Measurements from ENCODE around the gene RGL1.

RGL1 gene

GRCh38 chr1:183918589-183918988 lies 113.7 kb downstream of the RGL1 start:
- peak; percentile 4 for DNase-seq (ENCODE audit: low spot score)

DNA sequence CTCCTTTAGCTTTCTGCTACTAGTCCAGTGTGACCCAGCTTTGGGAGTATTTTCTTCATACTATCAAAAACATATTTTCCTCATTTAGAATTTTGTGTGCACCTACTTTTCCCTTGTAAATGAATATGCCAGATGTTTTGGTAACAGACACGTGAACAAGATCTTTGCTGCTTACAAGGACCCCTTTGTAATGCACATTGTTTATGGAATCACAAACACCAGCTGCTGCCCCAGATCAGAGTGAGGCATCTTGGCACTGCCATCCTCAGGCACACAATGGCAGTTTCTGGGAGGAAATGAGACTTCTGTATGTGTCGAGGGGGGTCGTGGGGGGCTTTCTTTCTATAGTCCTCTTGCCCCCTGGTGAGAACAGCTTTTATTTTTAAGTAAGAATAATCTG lies 115.7 kb downstream of the RGL1 start:
- DNase-seq (ENCODE audit: low spot score) = no peak

DNA sequence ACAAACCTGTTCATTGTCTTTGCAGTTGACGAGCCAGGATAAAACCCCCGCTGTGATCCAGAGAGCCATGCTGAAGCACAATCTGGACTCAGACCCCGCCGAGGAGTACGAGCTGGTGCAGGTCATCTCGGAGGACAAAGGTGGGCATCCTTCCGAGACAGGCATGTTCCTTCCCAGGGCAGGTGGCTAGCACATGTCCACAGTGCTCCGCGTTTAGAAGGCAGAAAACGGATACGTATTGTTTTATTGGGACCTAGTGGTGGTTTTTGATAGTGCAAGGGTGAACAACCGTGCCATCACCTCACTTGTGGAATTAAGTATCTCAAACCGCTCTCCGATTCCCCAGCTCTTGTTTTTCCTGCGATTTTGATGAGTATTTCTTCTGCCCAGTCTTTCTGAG lies 117.3 kb downstream of the RGL1 start:
- DNase-seq (ENCODE audit: low spot score) = no peak

DNA sequence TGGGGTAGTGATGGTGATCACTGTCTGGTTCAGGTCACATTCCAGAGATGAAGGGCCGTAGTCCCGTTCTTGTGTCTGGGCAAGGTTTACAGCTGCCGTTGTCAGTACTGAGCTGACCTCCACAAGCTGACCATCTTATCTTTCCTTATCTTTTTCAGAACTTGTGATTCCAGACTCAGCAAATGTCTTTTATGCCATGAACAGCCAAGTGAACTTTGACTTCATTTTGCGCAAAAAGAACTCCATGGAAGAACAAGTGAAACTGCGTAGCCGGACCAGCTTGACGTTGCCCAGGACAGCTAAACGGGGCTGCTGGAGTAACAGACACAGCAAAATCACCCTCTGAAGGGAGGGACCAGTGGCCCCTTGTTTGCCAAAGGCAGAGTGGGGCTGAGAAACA lies 121.0 kb downstream of the RGL1 start:
- no peak for DNase-seq (ENCODE audit: low spot score)

GRCh38 chr1:183926983-183927382 lies 122.1 kb downstream of the RGL1 start:
- peak; percentile 6 for DNase-seq (ENCODE audit: low spot score)

DNA sequence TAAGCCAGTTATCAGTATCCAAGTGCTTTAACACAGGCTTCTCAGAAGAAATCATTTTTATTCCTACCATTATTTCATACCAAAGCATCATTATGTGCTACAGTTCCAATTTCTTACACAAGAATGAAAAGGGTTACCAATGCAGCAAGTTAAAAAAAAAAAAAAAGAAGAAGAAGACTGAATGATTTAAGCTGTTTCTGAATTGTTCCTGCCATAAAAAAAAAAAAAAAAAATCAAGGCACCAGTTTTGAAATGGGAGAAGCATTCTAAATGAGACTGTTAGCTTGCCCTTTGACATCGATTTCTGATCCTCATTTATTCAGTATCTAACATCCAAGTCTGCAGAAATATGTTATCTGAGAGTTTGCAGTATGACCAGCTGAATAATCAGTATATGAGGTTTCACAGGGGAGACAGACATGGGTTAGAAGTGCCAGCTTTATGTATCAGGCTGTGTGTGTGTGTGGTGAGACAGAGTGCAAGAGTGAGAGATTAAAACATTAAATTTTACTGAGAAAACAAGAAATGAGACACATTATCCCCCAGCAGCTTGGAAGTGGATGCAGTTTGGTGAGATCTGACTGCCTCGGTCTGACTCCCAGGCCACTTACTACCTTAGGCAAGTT lies 126.8 kb downstream of the RGL1 start:
- DNase-seq (ENCODE audit: low spot score) = no peak

DNA sequence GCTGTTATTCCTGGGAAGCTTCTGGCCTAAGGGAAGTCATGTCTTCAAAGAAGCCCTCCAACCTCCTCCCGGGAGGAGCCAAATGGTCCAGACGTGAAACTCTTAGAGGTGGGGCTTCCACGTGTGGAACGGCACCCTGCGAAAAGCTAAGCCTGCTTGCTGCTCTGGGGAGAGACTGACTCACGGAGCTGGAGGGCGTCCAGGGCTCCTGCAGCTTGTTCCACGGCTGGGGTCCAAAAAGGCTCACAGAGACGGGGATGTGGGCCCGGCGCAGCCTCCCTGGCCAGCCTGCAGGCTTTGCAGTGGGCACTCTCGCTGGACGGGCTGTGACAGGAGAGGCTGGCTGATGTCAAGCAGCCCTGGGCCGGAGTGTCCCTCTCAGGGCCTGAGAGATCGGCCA lies 127.5 kb downstream of the RGL1 start:
- DNase-seq (ENCODE audit: low spot score) = peak; percentile 17

DNA sequence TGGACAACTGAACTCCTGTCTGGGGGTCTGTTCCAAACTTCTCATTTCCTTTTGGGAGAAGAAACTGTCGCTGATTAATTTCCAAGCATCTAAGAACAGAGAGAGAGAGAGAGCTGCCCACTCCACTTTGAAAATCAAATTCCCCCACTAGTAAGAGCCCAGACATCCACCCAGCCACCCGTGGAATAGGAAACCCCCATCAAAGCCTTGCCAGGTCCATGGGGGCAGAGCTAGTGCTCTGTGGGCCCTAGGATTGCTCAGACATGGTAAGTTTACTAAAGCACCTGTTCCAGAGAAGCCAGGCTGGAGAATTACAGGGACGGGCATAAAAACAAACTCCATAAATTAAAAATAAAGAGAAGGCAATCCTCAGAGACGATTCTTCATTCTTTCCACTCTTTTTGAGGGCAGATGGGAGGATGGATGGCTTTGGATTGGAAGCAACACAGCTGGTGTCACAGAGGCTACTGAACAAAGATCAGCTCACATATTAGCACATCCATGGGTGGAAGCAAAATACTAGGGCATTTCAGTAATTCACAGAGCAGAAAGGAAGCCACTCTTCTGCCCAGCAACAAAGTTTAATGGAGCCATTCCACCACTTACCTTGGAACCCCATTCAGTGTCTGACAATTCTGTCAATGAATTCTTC lies 128.7 kb downstream of the RGL1 start:
- DNase-seq (ENCODE audit: low spot score) = no peak

- DNase-seq (ENCODE audit: low spot score) = no peak
These were observed 129.4 kb downstream of the RGL1 start for GRCh38 chr1:183934314-183934713.

GRCh38 chr1:183936009-183936408 lies 131.1 kb downstream of the RGL1 start:
- DNase-seq (ENCODE audit: low spot score) = no peak

DNA sequence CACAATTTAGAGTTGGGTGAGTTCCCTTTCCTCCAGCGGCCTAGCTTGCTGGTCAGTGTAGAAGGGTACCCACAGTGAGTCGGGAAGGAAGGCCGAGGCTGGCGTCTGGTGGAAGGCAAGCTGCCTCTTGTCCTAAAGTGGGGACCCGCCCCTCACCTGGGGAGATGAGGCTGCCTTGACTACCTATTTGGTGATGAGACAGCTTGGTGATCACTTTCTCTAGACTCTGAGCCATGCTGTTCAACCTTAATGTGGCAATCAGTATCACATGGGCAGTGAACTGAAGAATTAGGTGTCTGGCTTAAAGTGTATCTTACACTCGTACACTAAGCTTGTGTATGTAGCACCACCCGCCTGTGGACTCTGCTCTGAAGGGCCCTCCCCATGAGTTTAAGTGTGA lies 131.9 kb downstream of the RGL1 start:
- DNase-seq (ENCODE audit: low spot score) = no peak

DNA sequence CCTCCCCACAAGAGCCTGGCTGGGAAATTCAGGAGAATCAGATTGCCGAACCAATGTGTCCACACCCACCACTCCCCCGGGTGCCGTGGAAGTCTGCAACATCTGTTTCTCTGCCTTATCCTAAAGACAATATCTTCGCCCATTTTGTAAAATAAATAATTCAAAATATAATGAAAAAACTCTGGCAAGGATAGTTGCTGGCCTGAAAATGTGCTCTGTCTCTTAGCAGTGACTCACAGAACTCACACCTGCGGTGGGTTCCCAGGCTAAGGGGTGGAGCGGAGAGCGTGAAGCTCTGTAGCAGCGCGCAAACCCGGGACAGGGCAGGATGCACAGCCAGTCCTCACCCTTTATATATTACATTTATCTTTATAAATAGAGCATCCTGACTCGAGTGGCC lies 132.7 kb downstream of the RGL1 start:
- DNase-seq (ENCODE audit: low spot score) = no peak

DNA sequence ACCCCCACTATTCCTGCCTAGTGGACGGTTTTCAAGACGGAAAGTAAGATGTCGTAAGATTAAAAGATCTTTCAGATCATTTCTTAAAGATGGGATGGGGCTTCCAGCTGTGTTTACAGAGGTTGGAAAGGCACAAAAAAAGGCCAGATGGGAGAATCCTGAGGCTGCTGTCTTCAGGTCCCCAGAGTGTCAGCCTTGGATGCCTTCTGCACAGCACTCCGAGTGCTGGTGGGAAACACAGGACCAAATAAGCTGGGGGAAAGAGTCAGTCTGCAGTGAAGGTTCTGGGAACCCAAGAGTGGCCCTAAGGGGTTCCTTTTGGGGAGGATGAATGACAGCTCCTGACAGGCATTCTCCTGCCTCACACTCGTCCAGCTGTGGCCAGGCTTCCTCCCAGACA lies 136.1 kb downstream of the RGL1 start:
- no peak for DNase-seq (ENCODE audit: low spot score)

DNA sequence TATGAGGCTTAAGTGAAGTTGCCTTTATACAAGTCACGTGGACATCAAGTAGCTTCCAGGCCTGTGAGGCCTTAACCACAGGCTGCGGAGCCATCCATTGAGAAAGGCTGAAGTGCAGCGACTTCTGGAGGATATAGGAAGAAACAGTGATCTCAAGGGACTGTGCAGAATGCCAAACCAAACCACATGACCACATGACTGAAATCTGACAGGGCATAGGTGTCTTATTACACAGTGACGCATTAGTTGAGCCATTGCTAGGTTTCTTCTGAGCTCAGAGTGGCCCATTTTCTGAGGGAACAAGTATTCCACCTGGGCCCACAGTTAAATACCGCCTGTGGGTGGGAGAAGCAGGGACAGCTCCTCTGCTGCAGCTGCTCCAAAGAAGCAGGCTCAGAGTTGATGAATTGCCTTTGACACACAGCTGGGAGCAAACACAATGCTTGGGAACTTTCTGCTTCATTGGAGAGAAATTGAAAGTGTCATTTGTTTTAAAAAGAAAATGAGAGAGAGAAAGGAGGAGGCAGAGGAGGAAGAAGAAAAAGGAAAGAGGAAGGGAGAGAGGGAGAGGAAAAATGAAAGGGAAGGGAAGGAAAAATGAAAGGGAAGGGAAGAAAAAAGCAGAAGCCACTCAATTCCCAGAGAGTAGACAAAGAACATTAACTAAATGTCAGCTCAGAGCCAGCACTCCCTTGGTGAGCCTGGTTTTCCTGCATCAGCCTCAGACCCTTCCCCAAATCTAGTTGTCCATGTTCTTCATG lies 138.2 kb downstream of the RGL1 start:
- peak; percentile 78 for DNase-seq (ENCODE audit: low spot score)

DNA sequence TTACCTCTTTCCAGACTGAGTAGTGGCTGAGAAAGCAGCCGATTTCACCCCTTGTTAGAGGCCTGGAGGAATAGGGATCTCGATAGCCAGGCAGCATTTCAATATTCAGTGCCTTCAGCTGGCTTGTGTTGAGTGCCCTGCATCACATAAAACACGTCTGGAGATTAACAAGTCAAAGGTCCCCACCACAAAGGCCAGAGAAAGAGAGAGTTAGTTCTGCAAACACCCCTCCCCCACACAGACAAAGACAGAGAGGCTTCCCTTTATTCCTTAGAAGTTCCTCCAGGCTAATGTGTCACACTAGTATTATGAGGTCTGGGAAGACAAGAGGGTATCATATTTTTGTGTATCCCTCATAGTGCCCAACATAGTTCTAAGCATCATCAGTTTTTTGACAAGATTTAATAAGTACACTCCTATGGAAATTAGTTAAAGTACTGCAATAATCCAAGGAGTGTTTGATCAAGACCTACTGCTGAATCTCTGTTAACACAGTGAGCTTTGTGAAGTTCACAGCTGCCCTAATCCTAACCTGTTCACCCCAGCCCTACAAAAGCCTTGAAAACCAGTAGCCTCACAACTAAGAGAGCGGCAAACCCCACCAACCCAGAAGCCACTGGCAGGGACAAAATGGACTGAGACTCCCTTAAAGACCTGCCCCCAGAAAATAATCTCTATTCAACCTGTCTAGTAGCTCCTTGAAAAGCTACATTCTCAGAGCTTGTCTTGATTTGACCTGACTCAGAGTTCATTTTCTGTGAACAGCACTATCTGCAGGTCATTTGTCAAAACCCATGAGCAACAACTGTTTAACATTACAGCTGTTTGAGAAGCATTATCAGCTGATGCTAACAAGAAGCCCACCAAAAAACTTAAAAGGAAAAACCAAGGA lies 140.8 kb downstream of the RGL1 start:
- DNase-seq (ENCODE audit: low spot score) = no peak

GRCh38 chr1:183946320-183946613 lies 141.3 kb downstream of the RGL1 start:
- no peak for DNase-seq (ENCODE audit: low spot score)

- no peak for DNase-seq (ENCODE audit: low spot score)
These were observed 143.1 kb downstream of the RGL1 start for GRCh38 chr1:183947988-183948387.

GRCh38 chr1:183952101-183952500 lies 147.2 kb downstream of the RGL1 start:
- no peak for DNase-seq (ENCODE audit: low spot score)

DNA sequence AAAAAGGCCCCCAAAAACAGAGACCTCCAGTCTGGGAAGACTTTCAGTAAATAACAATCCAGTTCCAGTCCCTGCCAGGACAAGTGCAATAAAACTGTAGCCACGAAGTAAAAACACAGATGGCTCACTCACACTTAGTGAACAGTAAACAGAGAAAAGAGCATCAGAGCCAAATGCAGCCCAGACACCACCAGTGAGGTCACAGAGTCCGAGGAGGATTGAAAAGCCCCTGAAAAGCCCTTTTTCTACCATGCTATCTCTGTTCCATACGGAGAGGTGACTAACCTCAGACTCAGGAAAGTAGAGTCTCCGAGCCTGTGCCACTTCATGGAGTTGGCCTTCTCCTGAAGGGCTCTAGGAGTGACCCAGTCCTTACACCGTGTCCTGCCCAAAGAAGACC lies 148.1 kb downstream of the RGL1 start:
- DNase-seq (ENCODE audit: low spot score) = no peak

GRCh38 chr1:183954496-183954895 lies 149.6 kb downstream of the RGL1 start:
- no peak for DNase-seq (ENCODE audit: low spot score)

- DNase-seq (ENCODE audit: low spot score) = peak; percentile 84
These were observed 151.8 kb downstream of the RGL1 start for GRCh38 chr1:183956559-183957188.

DNA sequence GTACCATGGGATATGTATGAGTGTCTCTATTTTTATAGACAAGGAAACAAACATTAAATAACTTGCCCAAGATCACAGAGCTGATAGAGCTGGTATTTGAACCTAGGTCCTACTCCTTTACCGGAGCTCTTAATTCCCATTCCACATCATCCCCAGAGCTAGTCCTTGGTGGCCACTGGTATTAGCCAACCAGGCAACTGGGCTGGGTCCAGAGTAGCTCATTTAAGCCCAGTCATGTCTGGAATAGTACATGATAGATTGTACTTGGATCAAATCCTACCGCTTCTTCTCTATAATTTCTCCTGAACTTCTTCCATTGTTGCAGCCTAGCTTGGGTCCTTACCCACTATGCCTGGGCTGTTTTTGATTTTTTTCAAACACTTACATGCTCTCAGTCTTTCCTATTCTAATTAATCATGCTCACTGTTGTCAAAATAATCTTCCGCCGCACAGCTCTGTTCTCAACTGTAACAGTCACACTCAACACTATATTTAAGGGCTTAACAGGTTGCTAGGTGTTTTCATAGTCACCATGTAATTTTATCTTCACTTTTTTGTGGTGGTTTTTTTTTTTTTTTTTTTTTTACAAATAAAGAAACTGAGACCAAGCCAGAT lies 152.4 kb downstream of the RGL1 start:
- DNase-seq (ENCODE audit: low spot score) = no peak
